Lung (tissue), 12 donors: ENCODE data around the gene RRP15. TPM values are rescaled to one million over a fixed set of nuclear protein-coding genes. Genes with fewer than 3 reads are reported as not detected.

Source experiments
- ATAC-seq: fragments of 200-7000 bp; cut with Tn5 transposase; one replicate; pipeline ENCODE4 v1.9.1; 2020; ENCODE audit warnings: moderate number of reproducible peaks; ENCODE audit not compliant: insufficient read depth, low FRiP score
- DNase-seq, 3 donors: peaks; one replicate each; pipeline ENCODE4 v3.0.0-alpha.2; 2013 to 2017
- H3K27ac ChIP-seq, 2 donors: one replicate each; pipeline ENCODE4 v1.5.1; 2013; ENCODE audit warnings: mild to moderate bottlenecking in 2 of 2, moderate library complexity in 2 of 2, control low read depth in 1 of 2, inconsistent platforms in 1 of 2, low read depth in 1 of 2, low read length in 1 of 2
- H3K27me3 ChIP-seq, 3 donors: one replicate each; pipeline ENCODE4 v1.5.1; 2013; ENCODE audit warnings: low read length in 2 of 3; ENCODE audit not compliant: control insufficient read depth in 3 of 3, insufficient read depth in 3 of 3
- H3K36me3 ChIP-seq, 4 donors: one replicate each; pipeline ENCODE4 v1.5.1; 2013; ENCODE audit warnings: low read length in 4 of 4, mild to moderate bottlenecking in 1 of 4, moderate library complexity in 1 of 4; ENCODE audit not compliant: control insufficient read depth in 4 of 4, insufficient read depth in 4 of 4
- H3K4me1 ChIP-seq, 5 donors: one replicate each; pipeline ENCODE4 v1.5.1; 2013; ENCODE audit warnings: low read length in 5 of 5, mild to moderate bottlenecking in 2 of 5, moderate library complexity in 1 of 5; ENCODE audit not compliant: control insufficient read depth in 5 of 5, insufficient read depth in 5 of 5
- H3K4me3 ChIP-seq: one replicate; pipeline ENCODE4 v1.5.1; 2013; ENCODE audit warnings: mild to moderate bottlenecking, control low read depth, moderate library complexity
- H3K9ac ChIP-seq, 2 donors: one replicate each; pipeline ENCODE4 v1.5.1; 2013; ENCODE audit warnings: low read length in 2 of 2, control low read depth in 1 of 2; ENCODE audit not compliant: insufficient read depth in 1 of 2
- H3K9me3 ChIP-seq, 4 donors: one replicate each; pipeline ENCODE4 v1.5.1; 2013; ENCODE audit warnings: low read length in 3 of 4, mild to moderate bottlenecking in 1 of 4, moderate library complexity in 1 of 4; ENCODE audit not compliant: control insufficient read depth in 4 of 4, insufficient read depth in 3 of 4
- WGBS, 2 donors: extraction: QIAGEN DNeasy Blood & Tissue Kit; methylation state at CpG; one replicate each; pipeline ENCODE4 v1.1.7; 2013; 5-methylcytosine and 5-hydroxymethylcytosine counted together
- polyA plus RNA-seq, 2 donors: library from polyadenylated mRNA; stranded (reverse); fragments of 200-250 nt; gene quantifications; one replicate each; pipeline ENCODE4 v1.2.1, GENCODE V29; 2013
- total RNA-seq, 2 donors: library from RNA; depleted of rRNA in 1 of 2; stranded (reverse); fragments of >200 nt in 1 of 2; gene quantifications; one replicate each; pipeline ENCODE4 v1.2.1, GENCODE V29; 2014 to 2021
- TF ChIP-seq, protein P1 (sequence below): IDR thresholded peaks from 2 replicates; pipeline ENCODE4 v1.5.1; 2012; ENCODE audit warnings: mild to moderate bottlenecking; ENCODE audit errors: control extremely low read depth, extremely low read depth
- donor health status: control.
- donor health status: control.
- donor health status: Bipolar disorder and iron deficiency.
- donor health status: healthy.
- donor health status: DM: yes; HTN: yes; CAD: no.

RRP15 gene
- total and polyA plus RNA-seq, 4 donors, result 3.5 to 17.1 (median 8.2) TPM

DNA sequence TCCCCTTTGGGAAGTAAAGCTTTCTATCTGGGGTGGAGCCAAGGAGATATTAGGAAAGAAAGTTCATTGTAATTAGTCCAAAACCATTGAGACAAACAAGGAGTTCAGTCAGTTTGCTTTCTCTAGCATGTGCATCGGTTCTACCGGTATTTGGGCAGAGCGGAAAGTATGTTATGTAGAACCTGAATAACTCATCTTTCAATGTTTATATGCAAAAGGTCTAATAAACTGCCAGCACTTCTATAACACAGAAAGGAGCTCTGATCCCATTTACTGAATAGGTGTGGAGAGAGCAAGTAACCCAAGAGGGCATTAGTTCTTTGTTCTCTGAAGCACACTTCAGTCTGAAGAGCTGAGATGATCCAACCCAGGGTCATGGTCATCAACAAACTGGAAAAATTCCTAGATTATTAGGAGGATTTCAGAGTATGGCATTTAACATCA is 63.6 kb downstream of the RRP15 start:
- Histone ChIP-seq H3K36me3 (peaks cover 0 to 4% (median 2%) of the 10 kb centered on the region in 4 donors), H3K27me3 (no peaks in the 10 kb centered on the region), H3K4me1 (peaks cover 2 to 46% (median 7%) of the 10 kb centered on the region in 5 donors), H3K9me3 (no peaks in the 10 kb centered on the region), H3K27ac (peak overlapping the region in 1 of 2 donors; percentile 8), H3K4me3 (no peak overlapping the region), H3K9ac (peak overlapping the region; percentile 17 to 79)
- TF ChIP-seq, protein P1, sequence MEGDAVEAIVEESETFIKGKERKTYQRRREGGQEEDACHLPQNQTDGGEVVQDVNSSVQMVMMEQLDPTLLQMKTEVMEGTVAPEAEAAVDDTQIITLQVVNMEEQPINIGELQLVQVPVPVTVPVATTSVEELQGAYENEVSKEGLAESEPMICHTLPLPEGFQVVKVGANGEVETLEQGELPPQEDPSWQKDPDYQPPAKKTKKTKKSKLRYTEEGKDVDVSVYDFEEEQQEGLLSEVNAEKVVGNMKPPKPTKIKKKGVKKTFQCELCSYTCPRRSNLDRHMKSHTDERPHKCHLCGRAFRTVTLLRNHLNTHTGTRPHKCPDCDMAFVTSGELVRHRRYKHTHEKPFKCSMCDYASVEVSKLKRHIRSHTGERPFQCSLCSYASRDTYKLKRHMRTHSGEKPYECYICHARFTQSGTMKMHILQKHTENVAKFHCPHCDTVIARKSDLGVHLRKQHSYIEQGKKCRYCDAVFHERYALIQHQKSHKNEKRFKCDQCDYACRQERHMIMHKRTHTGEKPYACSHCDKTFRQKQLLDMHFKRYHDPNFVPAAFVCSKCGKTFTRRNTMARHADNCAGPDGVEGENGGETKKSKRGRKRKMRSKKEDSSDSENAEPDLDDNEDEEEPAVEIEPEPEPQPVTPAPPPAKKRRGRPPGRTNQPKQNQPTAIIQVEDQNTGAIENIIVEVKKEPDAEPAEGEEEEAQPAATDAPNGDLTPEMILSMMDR, result no peak
- WGBS, 2 donors, result 30 to 60% methylated on average over 3 of the region's 3 CpGs
- DNase-seq, result peak in 2 of 3 donors; percentile 63 to 77
- ATAC-seq, result no peak

GRCh38 chr1:218349348-218350034 is 64.4 kb downstream of the RRP15 start:
- peaks cover 2 to 46% (median 8%) of the 10 kb centered on the region in 5 donors for H3K4me1 ChIP-seq
- H3K9me3 ChIP-seq, result no peaks in the 10 kb centered on the region
- TF ChIP-seq, protein P1, result no peak
- H3K9ac ChIP-seq, result peak overlapping the region; percentile 17 to 79
- 39 to 69% methylated on average over 5 of the region's 5 CpGs for WGBS, 2 donors
- H3K36me3 ChIP-seq, result peaks cover 0 to 4% (median 2%) of the 10 kb centered on the region in 4 donors
- no peaks in the 10 kb centered on the region for H3K27me3 ChIP-seq
- H3K4me3 ChIP-seq, result no peak overlapping the region
- H3K27ac ChIP-seq, result peak overlapping the region in 1 of 2 donors; percentile 72
- ATAC-seq (no peak), DNase-seq (peak in 2 of 3 donors; percentile 60 to 66)

GRCh38 chr1:218350035-218350525 is 65.0 kb downstream of the RRP15 start:
- H3K9ac ChIP-seq, result peak overlapping the region in 1 of 2 donors; percentile 40
- no peaks in the 10 kb centered on the region for H3K9me3 ChIP-seq
- 22 to 30% methylated on average over 7 of the region's 7 CpGs for whole genome bisulfite sequencing, 2 donors
- ATAC-seq, result no peak
- TF ChIP-seq, protein P1, result no peak
- peak overlapping the region in 1 of 2 donors; percentile 46 for H3K27ac ChIP-seq
- peak in 1 of 3 donors; percentile 16 for DNase-seq
- peaks cover 0 to 4% (median 2%) of the 10 kb centered on the region in 4 donors for H3K36me3 ChIP-seq
- peaks cover 2 to 41% (median 8%) of the 10 kb centered on the region in 5 donors for H3K4me1 ChIP-seq
- no peak overlapping the region for H3K4me3 ChIP-seq
- no peaks in the 10 kb centered on the region for H3K27me3 ChIP-seq
